B cell (primary cell): Measurements from ENCODE around the gene KLHDC7B.

Experiments used
- CTCF ChIP-seq: fragments of 200-600 bp; IDR thresholded peaks from one replicate; pipeline ENCODE4 v1.8.0; 2022; ENCODE audit warnings: antibody characterized with exemption, mild to moderate bottlenecking
- EZH2 ChIP-seq: IDR thresholded peaks from 2 replicates; pipeline ENCODE4 v1.6.1; 2012; ENCODE audit warnings: borderline replicate concordance, low read depth, mild to moderate bottlenecking, moderate library complexity, low read length; ENCODE audit not compliant: insufficient read depth, poor library complexity, severe bottlenecking

DNA sequence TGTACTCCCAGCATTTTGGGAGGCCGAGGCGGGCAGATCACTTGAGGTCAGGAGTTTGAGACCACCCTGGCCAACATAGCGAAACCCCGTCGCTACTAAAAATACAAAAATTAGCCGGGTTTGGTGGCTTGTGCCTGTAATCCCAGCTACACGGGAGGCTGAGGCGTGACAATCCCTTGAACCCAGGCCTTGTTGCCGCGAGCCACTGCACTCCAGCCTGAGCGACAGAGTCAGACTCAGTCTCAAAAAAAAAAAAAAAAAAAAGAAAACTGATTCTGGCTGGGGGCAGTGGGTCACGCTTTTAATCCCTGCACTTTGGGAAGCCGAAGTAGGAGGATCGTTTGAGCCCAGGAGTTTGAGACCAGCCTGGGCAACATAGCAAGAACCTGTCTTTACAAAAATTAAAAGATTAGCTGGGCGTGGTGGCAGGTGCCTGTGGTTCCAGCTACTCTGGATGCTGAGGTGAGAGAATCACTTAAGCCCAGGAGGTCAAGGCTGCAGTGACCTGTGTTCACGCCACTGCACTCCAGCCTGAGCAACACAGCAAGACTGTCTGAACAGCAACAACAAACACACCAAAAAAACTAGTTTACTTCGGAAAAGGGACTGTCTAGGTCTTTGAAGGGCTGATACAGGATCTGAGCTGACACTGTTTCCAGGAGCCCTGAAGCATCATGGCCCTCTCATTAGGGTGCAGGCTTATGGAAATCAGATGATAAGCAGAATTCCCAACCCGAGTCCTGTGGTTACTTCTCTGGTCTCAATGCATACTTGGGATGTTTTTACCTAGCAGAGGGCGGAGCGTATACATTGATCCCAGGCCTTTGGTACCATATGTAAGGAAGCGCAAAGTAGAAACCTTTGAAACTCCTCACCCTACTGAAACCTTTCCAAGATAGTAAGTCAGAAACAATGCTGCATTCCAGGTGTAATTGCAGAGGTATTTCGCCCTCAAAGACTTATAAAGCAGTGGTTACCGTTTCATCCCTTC is 38.7 kb downstream of the KLHDC7B start:
- no peak for TF ChIP-seq CTCF
- no peak for TF ChIP-seq EZH2
